ENCODE data around the gene GPC3.
A peak's percentile ranks its signal among the peaks of the same experiment; 100 is the strongest.

The GPC3 gene

GRCh38 chrX:133924548-133924947 is 60.8 kb downstream of the GPC3 start:
- no peak for DNase-seq (ENCODE audit: extremely low spot score)
- CTCF ChIA-PET = interaction anchor here (0.8 to 1.3 kb wide), 2 partner anchors 11 to 132 kb away, joined by 3 read pairs; no protein-coding TSS in a partner anchor
- TF ChIP-seq CTCF (IDR thresholded peaks at IDR 0.05; ENCODE audit: control extremely low read depth, extremely low read depth, low read depth, missing control alignments) = no peak

DNA sequence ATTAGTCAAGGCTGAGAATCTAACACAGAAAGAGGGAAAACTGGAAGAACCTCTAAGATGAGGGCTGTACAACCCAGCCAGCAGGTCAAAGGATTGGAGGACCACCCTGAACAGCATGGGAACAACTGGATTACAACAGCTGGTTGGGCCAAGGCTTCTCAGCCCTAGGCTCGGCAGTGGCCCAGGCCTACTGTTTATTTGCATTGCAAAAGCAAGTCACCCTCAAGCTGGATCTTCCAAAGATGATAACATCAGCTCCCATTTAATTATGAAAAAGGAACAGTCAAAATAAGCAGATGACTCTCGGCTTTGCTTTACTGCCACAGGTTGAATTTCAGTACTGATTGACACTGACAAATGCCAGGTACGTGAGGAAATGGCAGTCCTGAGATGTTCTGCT is 61.8 kb downstream of the GPC3 start:
- TF ChIP-seq CTCF (IDR thresholded peaks at IDR 0.05; ENCODE audit: control extremely low read depth, extremely low read depth, low read depth, missing control alignments) = no peak
- ChIA-PET CTCF (interaction anchor here (1.1 to 1.3 kb wide), 2 partner anchors 9 to 10 kb away, joined by 3 to 4 read pairs; no protein-coding TSS in a partner anchor), POLR2A (no interaction called here)
- no peak for DNase-seq (ENCODE audit: extremely low spot score)

More at GRCh38 chrX:133924548-133924947, 60.8 kb downstream of the GPC3 start:
- POLR2A ChIA-PET = no interaction called here

DNA sequence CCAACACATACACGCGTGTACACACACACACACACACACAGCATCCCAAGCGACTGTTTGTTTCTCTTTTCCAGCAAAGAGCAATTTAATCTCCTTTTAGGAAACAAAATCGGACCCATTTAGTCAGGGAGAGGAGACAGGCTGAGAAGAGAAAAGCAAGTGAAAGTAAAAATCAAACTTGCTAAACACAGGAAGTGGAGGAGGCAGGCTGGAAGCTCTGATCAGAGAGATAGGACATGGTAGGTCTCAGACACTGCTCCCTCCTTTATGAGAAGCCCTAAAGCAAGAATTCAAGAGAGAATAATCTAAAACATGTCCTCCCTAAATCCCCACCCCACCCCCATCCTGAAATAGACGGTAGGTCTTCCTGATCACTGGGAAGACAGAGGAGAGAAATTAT is 62.3 kb downstream of the GPC3 start:
- TF ChIP-seq CTCF (IDR thresholded peaks at IDR 0.05; ENCODE audit: control extremely low read depth, extremely low read depth, low read depth, missing control alignments) = no peak
- DNase-seq (ENCODE audit: extremely low spot score) = peak; percentile 11
- POLR2A ChIA-PET = no interaction called here
- CTCF ChIA-PET = interaction anchor here (1.1 to 2.5 kb wide), 4 partner anchors 9 to 130 kb away, joined by 3 to 27 read pairs (median 4); no protein-coding TSS in a partner anchor

GRCh38 chrX:133922390-133922771 is 63.0 kb downstream of the GPC3 start:
- ChIA-PET POLR2A (no interaction called here), CTCF (interaction anchor here (0.6 to 2.5 kb wide), 6 partner anchors 10 to 130 kb away, joined by 3 to 27 read pairs (median 4); no protein-coding TSS in a partner anchor)
- DNase-seq (ENCODE audit: extremely low spot score) = no peak
- TF ChIP-seq CTCF (IDR thresholded peaks at IDR 0.05; ENCODE audit: control extremely low read depth, extremely low read depth, low read depth, missing control alignments) = no peak

- ChIA-PET CTCF (interaction anchor here (0.6 to 2.5 kb wide), 8 partner anchors 13 to 129 kb away, joined by 3 to 27 read pairs (median 4); no protein-coding TSS in a partner anchor), POLR2A (no interaction called here)
- peak; percentile 40 for TF ChIP-seq CTCF (IDR thresholded peaks at IDR 0.05; ENCODE audit: control extremely low read depth, extremely low read depth, low read depth, missing control alignments)
- peak; percentile 31 for DNase-seq (ENCODE audit: extremely low spot score)
Observed at GRCh38 chrX:133921764-133922389, 63.5 kb downstream of the GPC3 start.

GRCh38 chrX:133921086-133921485 is 64.3 kb downstream of the GPC3 start:
- CTCF ChIA-PET = interaction anchor here (0.8 to 2.5 kb wide), 5 partner anchors 9 to 128 kb away, joined by 3 to 27 read pairs (median 4); no protein-coding TSS in a partner anchor
- DNase-seq (ENCODE audit: extremely low spot score) = no peak
- TF ChIP-seq CTCF (IDR thresholded peaks at IDR 0.05; ENCODE audit: control extremely low read depth, extremely low read depth, low read depth, missing control alignments) = no peak
- POLR2A ChIA-PET = no interaction called here
